ENCODE data around the gene IL34.

DNA sequence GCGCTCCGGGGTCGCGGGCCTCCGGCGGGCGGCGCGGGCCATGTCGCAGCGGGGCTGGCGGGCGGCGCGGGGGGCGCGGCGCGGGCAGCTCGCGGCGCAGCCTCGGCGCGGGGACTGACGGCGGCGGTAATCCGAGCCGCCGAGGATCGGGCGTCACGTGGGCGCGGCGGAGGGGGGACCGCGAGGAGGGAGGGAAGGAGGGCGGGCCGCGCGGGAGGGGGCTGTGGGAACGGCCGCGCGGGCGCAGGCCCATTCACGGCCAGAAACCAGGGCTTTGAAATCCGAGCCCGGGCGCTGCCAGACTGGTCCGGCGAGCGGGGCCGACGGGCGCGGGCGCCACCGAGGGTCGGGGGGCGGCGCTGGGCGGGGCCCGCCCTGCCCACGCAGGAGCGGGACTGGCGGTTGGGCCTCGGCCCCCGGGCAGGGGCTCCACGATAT is 39.6 kb downstream of the IL34 start, which contains the start of gene MTSS2:
- TF ChIP-seq, protein P1, sequence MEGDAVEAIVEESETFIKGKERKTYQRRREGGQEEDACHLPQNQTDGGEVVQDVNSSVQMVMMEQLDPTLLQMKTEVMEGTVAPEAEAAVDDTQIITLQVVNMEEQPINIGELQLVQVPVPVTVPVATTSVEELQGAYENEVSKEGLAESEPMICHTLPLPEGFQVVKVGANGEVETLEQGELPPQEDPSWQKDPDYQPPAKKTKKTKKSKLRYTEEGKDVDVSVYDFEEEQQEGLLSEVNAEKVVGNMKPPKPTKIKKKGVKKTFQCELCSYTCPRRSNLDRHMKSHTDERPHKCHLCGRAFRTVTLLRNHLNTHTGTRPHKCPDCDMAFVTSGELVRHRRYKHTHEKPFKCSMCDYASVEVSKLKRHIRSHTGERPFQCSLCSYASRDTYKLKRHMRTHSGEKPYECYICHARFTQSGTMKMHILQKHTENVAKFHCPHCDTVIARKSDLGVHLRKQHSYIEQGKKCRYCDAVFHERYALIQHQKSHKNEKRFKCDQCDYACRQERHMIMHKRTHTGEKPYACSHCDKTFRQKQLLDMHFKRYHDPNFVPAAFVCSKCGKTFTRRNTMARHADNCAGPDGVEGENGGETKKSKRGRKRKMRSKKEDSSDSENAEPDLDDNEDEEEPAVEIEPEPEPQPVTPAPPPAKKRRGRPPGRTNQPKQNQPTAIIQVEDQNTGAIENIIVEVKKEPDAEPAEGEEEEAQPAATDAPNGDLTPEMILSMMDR (IDR thresholded peaks at IDR 0.05) = no peak
- TF ChIP-seq POLR2A (IDR thresholded peaks at IDR 0.05) = peak; percentile 58 to 79
